OCI-LY1 (cell line): ENCODE measurements around the gene PNCK.

Experiments
- H2AFZ ChIP-seq: fragments of 200-600 bp; sonication (generic), shearing (Covaris generic); 2 replicates; pipeline ENCODE4 v1.6.0; 2014; ENCODE audit warnings: antibody characterized with exemption, mild to moderate bottlenecking, low read length
- H3F3A ChIP-seq: fragments of 200-600 bp; sonication (generic), shearing (Covaris generic); 2 replicates; pipeline ENCODE4 v1.6.0; 2014; ENCODE audit warnings: mild to moderate bottlenecking, antibody characterized with exemption, low read length, moderate library complexity; ENCODE audit not compliant: insufficient read depth
- H3K27ac ChIP-seq: fragments of 200-600 bp; sonication (generic); 2 replicates; pipeline ENCODE4 v1.5.1; 2014; ENCODE audit warnings: low read length, mixed run types, mild to moderate bottlenecking, low read depth; ENCODE audit not compliant: poor library complexity, severe bottlenecking
- H3K27me3 ChIP-seq: fragments of 200-600 bp; sonication (generic); 2 replicates; pipeline ENCODE4 v1.6.0; 2014; ENCODE audit warnings: antibody characterized with exemption, mild to moderate bottlenecking, low read length, moderate library complexity; ENCODE audit not compliant: insufficient read depth
- H3K36me3 ChIP-seq: fragments of 200-600 bp; sonication (generic); 2 replicates; pipeline ENCODE4 v1.6.1; 2014; ENCODE audit warnings: mild to moderate bottlenecking, antibody characterized with exemption, low read length, moderate library complexity, mixed read lengths; ENCODE audit not compliant: insufficient read depth
- H3K4me1 ChIP-seq: fragments of 200-600 bp; sonication (generic); 2 replicates; pipeline ENCODE4 v1.5.1; 2014; ENCODE audit warnings: mild to moderate bottlenecking, low read length, moderate library complexity; ENCODE audit not compliant: insufficient read depth, severe bottlenecking
- H3K4me2 ChIP-seq: fragments of 200-600 bp; sonication (generic), shearing (Covaris generic); 2 replicates; pipeline ENCODE4 v1.6.1; 2014; ENCODE audit warnings: low read length
- H3K4me3 ChIP-seq: fragments of 200-600 bp; sonication (generic); 2 replicates; pipeline ENCODE4 v1.5.1; 2014; ENCODE audit warnings: low read length, low read depth, mild to moderate bottlenecking, mixed read lengths; ENCODE audit not compliant: poor library complexity, severe bottlenecking
- H3K79me2 ChIP-seq: fragments of 200-600 bp; shearing (Covaris generic); 2 replicates; pipeline ENCODE4 v1.6.1; 2016; ENCODE audit warnings: mixed run types, low read length, mixed read lengths; ENCODE audit not compliant: insufficient read depth
- H3K9ac ChIP-seq: fragments of 200-600 bp; sonication (generic), shearing (Covaris generic); 2 replicates; pipeline ENCODE4 v1.6.1; 2014; ENCODE audit warnings: mild to moderate bottlenecking, low read length, mixed read lengths
- H3K9me2 ChIP-seq: fragments of 200-600 bp; sonication (generic), shearing (Covaris generic); 2 replicates; pipeline ENCODE4 v1.6.1; 2014; ENCODE audit warnings: low read depth, mild to moderate bottlenecking, low read length, mixed read lengths
- H3K9me3 ChIP-seq: fragments of 200-600 bp; shearing (Covaris generic); 2 replicates; pipeline ENCODE4 v1.6.1; 2014; ENCODE audit warnings: low read length, mixed read lengths
- H4K20me1 ChIP-seq: fragments of 200-600 bp; sonication (generic), shearing (Covaris generic); 2 replicates; pipeline ENCODE4 v1.6.0; 2016; ENCODE audit warnings: mild to moderate bottlenecking, low read length; ENCODE audit not compliant: insufficient read depth
- CTCF ChIP-seq: fragments of 200-600 bp; sonication (generic), shearing (Covaris generic); IDR thresholded peaks from 2 replicates; pipeline ENCODE4 v1.5.1; 2017; ENCODE audit warnings: mild to moderate bottlenecking, antibody characterized with exemption, low read length, moderate library complexity, mixed read lengths
- EZH2 ChIP-seq: fragments of 200-600 bp; sonication (generic), shearing (Covaris generic); IDR thresholded peaks from 2 replicates; pipeline ENCODE4 v1.8.0; 2017; ENCODE audit warnings: borderline replicate concordance, mixed run types, mild to moderate bottlenecking, antibody characterized with exemption, low read length, moderate library complexity, mixed read lengths

PNCK gene

DNA sequence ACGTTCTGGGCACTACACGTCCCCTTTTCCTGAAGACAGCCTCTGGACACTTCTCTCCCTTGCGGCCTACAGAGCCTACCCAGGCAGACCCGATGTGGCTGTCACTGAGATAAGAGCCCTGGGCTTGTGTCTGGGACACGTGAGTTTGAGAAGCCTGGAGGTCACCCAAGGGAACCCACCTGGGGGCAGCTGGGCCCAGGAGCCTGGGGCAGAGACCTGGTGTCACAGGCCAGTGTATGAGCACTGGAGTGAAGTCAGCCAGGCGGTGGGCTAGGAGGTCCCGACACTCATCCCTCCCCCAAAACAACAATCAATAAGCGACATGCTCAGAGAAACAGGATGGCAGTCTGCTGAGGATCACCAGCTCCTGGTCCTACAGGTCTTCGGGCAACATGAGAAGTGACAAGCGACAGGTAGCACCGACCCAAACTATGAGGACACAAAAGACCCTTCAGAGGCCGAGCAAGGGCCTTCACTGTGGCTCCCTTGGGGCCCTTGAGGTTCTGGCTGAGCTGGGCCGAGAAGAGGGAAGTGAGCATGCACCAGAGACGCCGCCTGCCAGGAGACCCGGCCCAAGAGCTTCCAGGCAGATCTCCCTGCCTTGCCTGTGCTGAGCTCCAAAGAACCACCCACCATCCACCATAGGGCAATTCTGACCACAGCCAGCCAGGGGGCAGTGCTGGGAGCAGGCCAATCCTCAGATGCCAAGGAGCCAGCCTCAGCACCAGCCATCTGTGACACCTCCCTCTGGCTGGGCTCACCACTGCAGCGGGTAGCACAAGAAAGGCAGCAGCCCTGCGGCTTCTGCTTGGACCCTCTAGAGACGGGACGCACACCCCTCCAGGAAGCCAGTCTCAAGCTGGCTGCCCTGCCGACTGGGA, 37.6 kb downstream of the PNCK start:
- Histone ChIP-seq H3K9me3 (no peaks in the 10 kb centered on the region), H3K9ac (no peak overlapping the region), H3K4me3 (no peak overlapping the region), H3K79me2 (no peaks in the 10 kb centered on the region), H3K4me2 (no peak overlapping the region), H3K36me3 (no peaks in the 10 kb centered on the region), H3K4me1 (no peaks in the 10 kb centered on the region), H3K9me2 (no peaks in the 10 kb centered on the region), H4K20me1 (no peaks in the 10 kb centered on the region), H3F3A (no peaks in the 10 kb centered on the region), H3K27ac (no peak overlapping the region), H3K27me3 (no peaks in the 10 kb centered on the region; the same call in 1 of the 2 replicates), H2AFZ (no peak overlapping the region)
- TF ChIP-seq CTCF (peak; percentile 52), EZH2 (no peak)

DNA sequence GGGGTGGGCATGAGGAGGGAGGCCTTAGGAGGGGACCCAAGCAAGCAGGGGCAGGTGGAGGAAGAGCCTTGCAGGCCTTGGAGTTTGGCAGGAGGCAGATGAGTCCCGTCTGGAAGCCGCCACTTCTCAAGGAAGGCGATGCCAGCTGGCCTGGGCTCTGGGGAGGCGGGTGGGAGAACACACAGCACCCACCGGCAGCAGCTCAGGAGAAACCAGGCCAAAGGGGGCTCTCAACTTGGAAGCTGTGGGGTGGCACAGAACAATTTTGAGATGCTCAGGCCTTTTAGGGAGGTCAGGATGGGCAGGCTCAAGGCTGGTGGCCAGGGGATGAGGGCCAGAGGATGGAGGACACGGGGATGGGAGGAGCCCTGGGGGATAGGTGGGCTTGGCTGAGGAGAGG, 38.2 kb downstream of the PNCK start:
- H3K9me3 ChIP-seq = no peaks in the 10 kb centered on the region
- no peak for TF ChIP-seq EZH2
- TF ChIP-seq CTCF = no peak
- no peaks in the 10 kb centered on the region for H3K79me2 ChIP-seq
- no peaks in the 10 kb centered on the region for H4K20me1 ChIP-seq
- H3K9me2 ChIP-seq = no peaks in the 10 kb centered on the region
- no peak overlapping the region for H3K27ac ChIP-seq
- H3K9ac ChIP-seq = no peak overlapping the region
- no peaks in the 10 kb centered on the region; the same call in 1 of the 2 replicates for H3K27me3 ChIP-seq
- no peaks in the 10 kb centered on the region for H3K36me3 ChIP-seq
- H3F3A ChIP-seq = no peaks in the 10 kb centered on the region
- no peaks in the 10 kb centered on the region for H3K4me1 ChIP-seq
- H2AFZ ChIP-seq = no peak overlapping the region
- no peak overlapping the region for H3K4me3 ChIP-seq
- no peak overlapping the region for H3K4me2 ChIP-seq

DNA sequence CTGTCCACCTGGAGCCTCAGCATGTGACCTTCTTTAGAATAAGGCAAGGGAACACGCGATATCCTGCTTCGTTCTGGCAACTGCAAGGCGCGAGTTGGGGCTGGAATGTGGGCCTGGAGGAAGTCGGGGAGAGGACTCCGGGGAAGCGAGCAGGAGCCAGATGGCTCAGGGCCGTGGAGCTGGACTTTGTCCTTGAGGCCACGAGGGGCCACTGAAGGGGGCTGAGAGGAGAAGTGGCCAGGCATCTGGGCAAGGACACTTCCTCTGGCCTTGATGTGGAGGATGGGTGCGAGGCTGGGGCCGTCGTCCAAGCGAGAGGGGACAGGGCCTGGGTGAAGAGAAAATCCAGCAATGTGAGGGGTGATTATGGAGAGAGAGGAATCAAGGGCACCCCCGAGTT, 38.8 kb downstream of the PNCK start:
- H3K9me2 ChIP-seq = no peaks in the 10 kb centered on the region
- no peak overlapping the region for H3K9ac ChIP-seq
- H3K4me2 ChIP-seq = no peak overlapping the region
- H3F3A ChIP-seq = no peaks in the 10 kb centered on the region
- TF ChIP-seq EZH2 (no peak), CTCF (no peak)
- H3K36me3 ChIP-seq = no peaks in the 10 kb centered on the region
- H3K27ac ChIP-seq = no peak overlapping the region
- H4K20me1 ChIP-seq = no peaks in the 10 kb centered on the region
- H3K27me3 ChIP-seq = no peaks in the 10 kb centered on the region; the same call in 1 of the 2 replicates
- H2AFZ ChIP-seq = no peak overlapping the region
- no peaks in the 10 kb centered on the region for H3K4me1 ChIP-seq
- H3K4me3 ChIP-seq = no peak overlapping the region
- H3K79me2 ChIP-seq = no peaks in the 10 kb centered on the region
- H3K9me3 ChIP-seq = no peaks in the 10 kb centered on the region
